Tibial nerve (tissue), 4 donors: ENCODE results near the gene MLLT10. TPM values are rescaled to one million over a fixed set of nuclear protein-coding genes. Genes with fewer than 3 reads are reported as not detected.

Experiments
- DNase-seq, 2 donors: peaks; one replicate each; pipeline ENCODE4 v3.0.0-alpha.2; 2019; ENCODE audit warnings: low spot score in 2 of 2
- H3K27ac ChIP-seq, 4 donors: fragments of 200-600 bp; sonication (generic) in 3 of 4; one replicate each; pipeline ENCODE4 v1.5.1; 2017 to 2019; ENCODE audit warnings: mild to moderate bottlenecking in 1 of 4
- H3K27me3 ChIP-seq, 2 donors: fragments of 200-600 bp; sonication (generic) in 1 of 2; one replicate each; pipeline versions ENCODE4 v1.5.1 to v1.6.0; 2017 to 2019
- H3K36me3 ChIP-seq, 3 donors: fragments of 200-600 bp; sonication (generic); one replicate each; pipeline ENCODE4 v1.5.1; 2018 to 2019
- H3K4me1 ChIP-seq, 4 donors: fragments of 200-600 bp; sonication (generic) in 3 of 4; one replicate each; pipeline ENCODE4 v1.5.1; 2017 to 2019
- H3K4me3 ChIP-seq, 4 donors: fragments of 200-600 bp; sonication (generic) in 3 of 4; one replicate each; pipeline ENCODE4 v1.5.1; 2017 to 2019; ENCODE audit warnings: mild to moderate bottlenecking in 1 of 4, moderate library complexity in 1 of 4
- H3K9me3 ChIP-seq, 4 donors: fragments of 200-600 bp; sonication (generic) in 3 of 4; one replicate each; pipeline ENCODE4 v1.5.1; 2017 to 2019
- EP300 ChIP-seq, 2 donors: sonication (generic); formaldehyde crosslinking; IDR thresholded peaks; one replicate each; pipeline ENCODE4 v1.6.1; 2017; ENCODE audit warnings: antibody characterized with exemption in 2 of 2, mild to moderate bottlenecking in 1 of 2
- POLR2A ChIP-seq, 2 donors: fragments of 450-650 bp; IDR thresholded peaks; one replicate each; pipeline ENCODE4 v1.6.1; 2017; ENCODE audit warnings: antibody characterized with exemption in 2 of 2, mild to moderate bottlenecking in 2 of 2, moderate library complexity in 2 of 2
- WGBS, 2 donors: methylation state at CpG; one replicate each; pipeline ENCODE4 v1.1.5; 2018; 5-methylcytosine and 5-hydroxymethylcytosine counted together
- total RNA-seq, 4 donors: library from RNA; depleted of rRNA; stranded (reverse); fragments of >200 nt; gene quantifications; one replicate each; pipeline ENCODE4 v1.1.0, GENCODE V29; 2016
- TF ChIP-seq, protein P1 (sequence below), 5 experiments: fragments of 200-600 bp in 3 of 5; fragments of 450-650 bp in 2 of 5; sonication (generic) in 3 of 5; IDR thresholded peaks; one replicate each; pipeline ENCODE4 v1.5.1; 2016 to 2019; ENCODE audit warnings: antibody characterized with exemption in 5 of 5, mild to moderate bottlenecking in 3 of 5, moderate library complexity in 2 of 5

MLLT10 gene
- total RNA-seq, 4 donors from 2014 or later, result 40.6 to 60.9 (median 47.5) TPM

DNA sequence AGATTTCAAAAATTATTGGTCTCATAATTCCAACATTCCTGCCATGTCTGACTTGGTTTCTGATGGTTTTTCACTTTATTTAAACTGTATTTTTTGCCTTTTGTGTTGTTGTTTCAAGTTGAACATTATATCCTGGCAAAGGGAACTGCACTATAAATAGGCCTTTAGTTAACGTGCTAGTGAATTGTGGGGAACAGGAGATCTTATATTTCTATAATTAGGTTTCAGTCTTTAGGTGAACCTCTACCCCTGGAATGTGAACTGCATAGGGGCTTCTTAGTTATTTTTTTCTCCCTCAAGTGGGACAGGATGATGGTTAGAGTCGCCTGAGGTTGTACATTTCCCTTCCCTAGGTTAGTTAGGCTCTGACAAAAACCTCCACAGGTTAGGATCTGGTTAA is 128.6 kb downstream of the MLLT10 start:
- H3K27ac ChIP-seq, result no peak overlapping the region
- DNase-seq, result no peak
- no peaks in the 10 kb centered on the region for H3K27me3 ChIP-seq
- no peak for TF ChIP-seq POLR2A (IDR thresholded peaks at IDR 0.05)
- TF ChIP-seq, protein P1, sequence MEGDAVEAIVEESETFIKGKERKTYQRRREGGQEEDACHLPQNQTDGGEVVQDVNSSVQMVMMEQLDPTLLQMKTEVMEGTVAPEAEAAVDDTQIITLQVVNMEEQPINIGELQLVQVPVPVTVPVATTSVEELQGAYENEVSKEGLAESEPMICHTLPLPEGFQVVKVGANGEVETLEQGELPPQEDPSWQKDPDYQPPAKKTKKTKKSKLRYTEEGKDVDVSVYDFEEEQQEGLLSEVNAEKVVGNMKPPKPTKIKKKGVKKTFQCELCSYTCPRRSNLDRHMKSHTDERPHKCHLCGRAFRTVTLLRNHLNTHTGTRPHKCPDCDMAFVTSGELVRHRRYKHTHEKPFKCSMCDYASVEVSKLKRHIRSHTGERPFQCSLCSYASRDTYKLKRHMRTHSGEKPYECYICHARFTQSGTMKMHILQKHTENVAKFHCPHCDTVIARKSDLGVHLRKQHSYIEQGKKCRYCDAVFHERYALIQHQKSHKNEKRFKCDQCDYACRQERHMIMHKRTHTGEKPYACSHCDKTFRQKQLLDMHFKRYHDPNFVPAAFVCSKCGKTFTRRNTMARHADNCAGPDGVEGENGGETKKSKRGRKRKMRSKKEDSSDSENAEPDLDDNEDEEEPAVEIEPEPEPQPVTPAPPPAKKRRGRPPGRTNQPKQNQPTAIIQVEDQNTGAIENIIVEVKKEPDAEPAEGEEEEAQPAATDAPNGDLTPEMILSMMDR (IDR thresholded peaks at IDR 0.05), result no peak
- H3K4me1 ChIP-seq, result peaks cover 0 to 23% (median 0%) of the 10 kb centered on the region in 4 donors
- no peak overlapping the region for H3K4me3 ChIP-seq
- WGBS, 2 donors, result 69% methylated on average over 2 of the region's 2 CpGs
- no peaks in the 10 kb centered on the region for H3K9me3 ChIP-seq
- H3K36me3 ChIP-seq, result peaks cover 0 to 6% (median 0%) of the 10 kb centered on the region in 3 donors

DNA sequence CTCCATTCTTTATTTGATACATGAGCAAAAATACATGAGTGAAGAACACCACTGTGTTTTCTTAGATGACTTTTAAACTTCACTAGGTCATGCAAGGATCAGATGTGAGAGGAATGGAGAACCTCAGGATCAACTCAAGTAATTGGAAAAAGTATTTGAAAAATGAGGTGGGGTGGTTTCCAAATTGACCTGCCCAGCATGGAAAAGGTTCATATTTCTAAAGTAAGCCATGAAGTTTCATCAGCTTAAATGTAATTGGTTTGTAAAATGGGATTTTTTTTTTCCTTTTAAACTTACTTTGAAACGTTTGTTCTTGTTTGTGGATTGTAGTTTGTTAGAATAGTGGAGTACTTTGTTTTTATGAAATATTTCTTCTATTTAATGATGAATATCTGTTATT is 134.8 kb downstream of the MLLT10 start:
- Histone ChIP-seq H3K9me3 (no peaks in the 10 kb centered on the region), H3K27ac (no peak overlapping the region), H3K27me3 (no peaks in the 10 kb centered on the region), H3K4me3 (no peak overlapping the region), H3K4me1 (peaks cover 0 to 41% (median 0%) of the 10 kb centered on the region in 4 donors), H3K36me3 (peaks cover 0 to 17% (median 0%) of the 10 kb centered on the region in 3 donors)
- DNase-seq, result no peak
- TF ChIP-seq EP300 (IDR thresholded peaks at IDR 0.05), result no peak
- TF ChIP-seq, protein P1 (IDR thresholded peaks at IDR 0.05), result no peak
- no peak for TF ChIP-seq POLR2A (IDR thresholded peaks at IDR 0.05)
- 27 to 30% methylated on average over 1 of the region's 1 CpG for WGBS, 2 donors

DNA sequence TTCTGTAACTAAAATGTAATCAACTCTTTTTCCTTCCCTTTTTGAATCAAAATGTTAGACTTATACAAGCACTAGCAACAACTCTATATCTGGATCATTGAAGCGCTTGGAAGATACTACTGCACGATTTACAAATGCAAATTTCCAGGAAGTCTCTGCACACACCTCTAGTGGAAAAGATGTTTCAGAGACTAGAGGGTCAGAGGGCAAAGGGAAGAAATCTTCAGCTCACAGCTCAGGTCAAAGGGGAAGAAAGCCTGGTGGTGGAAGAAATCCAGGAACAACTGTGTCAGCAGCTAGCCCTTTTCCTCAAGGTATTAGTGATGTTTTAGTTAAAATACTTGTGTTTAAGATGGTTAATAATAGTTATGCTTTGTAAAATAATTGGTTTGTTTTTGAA is 136.4 kb downstream of the MLLT10 start:
- Histone ChIP-seq H3K4me1 (peaks cover 0 to 37% (median 0%) of the 10 kb centered on the region in 4 donors), H3K4me3 (no peak overlapping the region), H3K9me3 (no peaks in the 10 kb centered on the region), H3K27me3 (no peaks in the 10 kb centered on the region), H3K36me3 (peaks cover 0 to 16% (median 0%) of the 10 kb centered on the region in 3 donors), H3K27ac (no peak overlapping the region)
- DNase-seq, result no peak
- WGBS, 2 donors, result 65 to 67% methylated on average over 2 of the region's 2 CpGs
- TF ChIP-seq, protein P1 (IDR thresholded peaks at IDR 0.05), result no peak
- no peak for TF ChIP-seq EP300 (IDR thresholded peaks at IDR 0.05)

DNA sequence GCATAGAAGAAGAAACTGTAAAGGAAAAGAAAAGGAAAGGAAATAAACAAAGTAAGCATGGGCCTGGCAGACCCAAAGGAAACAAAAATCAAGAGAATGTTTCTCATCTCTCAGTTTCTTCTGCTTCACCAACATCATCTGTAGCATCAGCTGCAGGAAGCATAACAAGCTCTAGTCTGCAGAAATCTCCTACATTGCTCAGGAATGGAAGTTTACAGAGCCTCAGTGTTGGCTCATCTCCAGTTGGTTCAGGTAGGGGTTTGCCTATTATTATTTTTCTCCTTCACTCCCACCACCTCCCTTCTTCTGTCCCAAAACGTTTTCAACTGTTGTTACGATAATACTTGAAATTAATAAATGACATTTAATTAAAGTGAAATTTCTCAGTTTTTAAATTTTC is 139.6 kb downstream of the MLLT10 start:
- Histone ChIP-seq H3K36me3 (peaks cover 0 to 15% (median 0%) of the 10 kb centered on the region in 3 donors), H3K27ac (no peak overlapping the region), H3K4me3 (no peak overlapping the region), H3K4me1 (peaks cover 0 to 28% (median 0%) of the 10 kb centered on the region in 4 donors), H3K27me3 (no peaks in the 10 kb centered on the region), H3K9me3 (no peaks in the 10 kb centered on the region)
- TF ChIP-seq EP300 (IDR thresholded peaks at IDR 0.05), result no peak
- TF ChIP-seq, protein P1 (IDR thresholded peaks at IDR 0.05), result no peak
- 76 to 85% methylated on average over 2 of the region's 2 CpGs for WGBS, 2 donors
- DNase-seq, result no peak

DNA sequence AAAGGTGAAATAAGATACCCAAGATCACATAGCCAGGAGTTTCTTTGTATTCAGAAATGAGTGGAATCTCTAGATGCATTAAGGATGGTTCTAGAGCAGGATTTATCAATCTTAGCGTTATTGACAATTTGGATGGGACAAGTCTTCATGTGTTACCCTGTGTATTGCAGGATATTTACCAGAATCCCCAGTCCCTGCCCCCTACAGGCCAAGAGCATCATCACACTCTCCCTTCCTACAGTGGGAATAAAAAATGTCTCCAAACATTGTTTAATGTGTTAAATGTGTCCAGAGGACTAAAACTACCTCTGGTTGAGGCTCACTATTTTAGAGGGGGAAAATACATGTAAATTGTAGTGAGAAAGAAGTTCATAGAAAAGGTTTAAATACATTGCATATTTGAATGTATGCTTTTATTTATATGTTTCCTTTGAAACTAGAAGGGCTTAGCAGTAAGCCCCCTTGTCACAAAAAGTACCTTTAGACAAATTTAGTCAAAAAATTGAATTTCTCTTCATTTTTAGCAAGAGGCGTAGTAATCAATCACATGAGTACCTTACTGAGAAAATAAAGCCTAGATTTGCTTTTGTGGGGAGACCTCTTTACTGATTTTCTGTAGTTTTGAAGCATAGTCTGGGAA is 141.2 kb downstream of the MLLT10 start:
- Histone ChIP-seq H3K27me3 (no peaks in the 10 kb centered on the region), H3K9me3 (no peaks in the 10 kb centered on the region), H3K27ac (no peak overlapping the region), H3K36me3 (peaks cover 0 to 18% (median 0%) of the 10 kb centered on the region in 3 donors), H3K4me1 (peaks cover 0 to 20% (median 0%) of the 10 kb centered on the region in 4 donors), H3K4me3 (no peak overlapping the region)
- DNase-seq, result peak in 1 of 2 donors; percentile 11
- TF ChIP-seq POLR2A (IDR thresholded peaks at IDR 0.05), result no peak
- TF ChIP-seq, protein P1 (IDR thresholded peaks at IDR 0.05), result peak; percentile 28 to 64 (median 53)
- 91 to 93% methylated on average over 2 of the region's 2 CpGs for WGBS, 2 donors
